Hepatocyte (in vitro differentiated cells): Measurements from ENCODE around the gene MOV10L1.

Experiments
- CTCF ChIP-seq: fragments of 200-600 bp; sonication (generic); IDR thresholded peaks from 2 replicates; pipeline ENCODE4 v1.5.1; 2016; ENCODE audit warnings: antibody characterized with exemption, mild to moderate bottlenecking; ENCODE audit not compliant: poor library complexity
- EZH2 ChIP-seq: fragments of 200-600 bp; sonication (generic); IDR thresholded peaks from 2 replicates; pipeline ENCODE4 v1.6.1; 2016; ENCODE audit warnings: antibody characterized with exemption, mild to moderate bottlenecking, borderline replicate concordance

GRCh38 chr22:50125029-50125428 is 35.2 kb downstream of the MOV10L1 start:
- TF ChIP-seq EZH2 (no peak), CTCF (no peak)
